HepG2 (cell line): Measurements from ENCODE around the gene NDRG3. TPM values are rescaled to one million over a fixed set of nuclear protein-coding genes. Genes with fewer than 3 reads are reported as not detected.

ENCODE experiments used
- CREB1 ChIP-seq, 2 experiments: fragments of 450-650 bp in 1 of 2; IDR thresholded peaks; 2 replicates each; pipeline ENCODE4 v1.6.1; 2016 to 2017; ENCODE audit warnings: control low read depth in 1 of 2, mild to moderate bottlenecking in 1 of 2, missing compliant biosample characterization in 1 of 2, missing genetic modification characterization in 1 of 2
- DPF2 ChIP-seq: sonication (generic); formaldehyde crosslinking; IDR thresholded peaks from 2 replicates; pipeline ENCODE4 v1.4.0; 2020; ENCODE audit warnings: mild to moderate bottlenecking, low read depth, missing genetic modification reagents, borderline replicate concordance
- FOSL1 ChIP-seq: sonication (generic); formaldehyde crosslinking; IDR thresholded peaks from 2 replicates; pipeline ENCODE4 v1.9.0; 2021; ENCODE audit warnings: missing genetic modification reagents, borderline replicate concordance
- FOXK2 ChIP-seq: fragments of 450-650 bp; IDR thresholded peaks from 2 replicates; pipeline ENCODE4 v1.6.1; 2016
- FOXO4 ChIP-seq: sonication (generic); formaldehyde crosslinking; conservative IDR thresholded peaks from 2 replicates; pipeline ENCODE4 v1.8.1; 2023; ENCODE audit warnings: missing genetic modification reagents
- KLF15 ChIP-seq: sonication (generic); formaldehyde crosslinking; IDR thresholded peaks from 2 replicates; pipeline ENCODE4 v1.8.1; 2023; ENCODE audit warnings: borderline replicate concordance, mild to moderate bottlenecking, inconsistent platforms, missing genetic modification reagents, mixed read lengths
- MAFK ChIP-seq, 2 experiments: IDR thresholded peaks in 1 of 2; conservative IDR thresholded peaks in 1 of 2; 2 replicates each; pipeline ENCODE4 v1.6.1; 2011; ENCODE audit warnings: improper control_type of control experiment in 2 of 2, low read length in 2 of 2
- MEIS1 ChIP-seq: sonication (generic); formaldehyde crosslinking; IDR thresholded peaks from 2 replicates; pipeline ENCODE4 v1.9.0; 2021; ENCODE audit warnings: mild to moderate bottlenecking, missing genetic modification reagents, moderate library complexity, borderline replicate concordance
- SIX4 ChIP-seq: sonication (generic); formaldehyde crosslinking; IDR thresholded peaks from 2 replicates; pipeline ENCODE4 v1.4.0; 2020; ENCODE audit warnings: missing genetic modification reagents
- SMAD1 ChIP-seq: sonication (generic); formaldehyde crosslinking; IDR thresholded peaks from 2 replicates; pipeline ENCODE4 v1.4.0; 2020; ENCODE audit warnings: missing genetic modification reagents, low read depth, mild to moderate bottlenecking, borderline replicate concordance
- ZNF205 ChIP-seq: IDR thresholded peaks from 2 replicates; pipeline ENCODE4 v1.6.1; 2018; ENCODE audit warnings: missing biosample characterization, missing genetic modification reagents
- ZNF256 ChIP-seq: sonication (generic); formaldehyde crosslinking; conservative IDR thresholded peaks from 2 replicates; pipeline ENCODE4 v1.4.0; 2020; ENCODE audit warnings: missing genetic modification reagents
- ZNF264 ChIP-seq: sonication (generic); formaldehyde crosslinking; IDR thresholded peaks from 2 replicates; pipeline ENCODE4 v1.4.0; 2020; ENCODE audit warnings: missing genetic modification reagents
- ZNF276 ChIP-seq: sonication (generic); formaldehyde crosslinking; IDR thresholded peaks from 2 replicates; pipeline ENCODE4 v1.4.0; 2020; ENCODE audit warnings: mild to moderate bottlenecking, low read depth, missing genetic modification reagents
- ZNF567 ChIP-seq: sonication (generic); formaldehyde crosslinking; IDR thresholded peaks from 2 replicates; pipeline ENCODE4 v1.8.1; 2023; ENCODE audit warnings: mild to moderate bottlenecking, missing genetic modification reagents, borderline replicate concordance
- ZNF576 ChIP-seq: sonication (generic); formaldehyde crosslinking; IDR thresholded peaks from 2 replicates; pipeline ENCODE4 v1.4.0; 2020; ENCODE audit warnings: mild to moderate bottlenecking, missing genetic modification reagents
- ZNF7 ChIP-seq: IDR thresholded peaks from 2 replicates; pipeline ENCODE4 v1.6.1; 2016; ENCODE audit warnings: missing biosample characterization, missing genetic modification reagents
- ZNF703 ChIP-seq: sonication (generic); formaldehyde crosslinking; IDR thresholded peaks from 2 replicates; pipeline ENCODE4 v1.5.1; 2020; ENCODE audit warnings: missing genetic modification reagents, mild to moderate bottlenecking, moderate library complexity, borderline replicate concordance
- ZSCAN20 ChIP-seq: sonication (generic); formaldehyde crosslinking; IDR thresholded peaks from 2 replicates; pipeline ENCODE4 v1.4.0; 2020; ENCODE audit warnings: missing genetic modification reagents, mild to moderate bottlenecking, borderline replicate concordance
- polyA plus RNA-seq, 8 experiments: library from polyadenylated mRNA; depleted of rRNA in 3 of 8; stranded (reverse) in 7 of 8; unstranded in 1 of 8; fragments of >200 nt; fragmentation: Illumina TruSeq in 4 of 8; extraction: Trizol in 4 of 8; gene quantifications; 2 replicates each; pipeline versions ENCODE4 v1.2.1 to v1.2.3, GENCODE V29; 2011 to 2016; ENCODE audit warnings: low read depth in 4 of 8, missing spikeins in 1 of 8, mixed read lengths in 1 of 8; ENCODE audit not compliant: insufficient read depth in 1 of 8
- total RNA-seq, 5 experiments: library from RNA; depleted of rRNA; stranded (reverse); fragments of >200 nt; fragmentation: Illumina TruSeq; extraction: Trizol; gene quantifications; 2 replicates each; pipeline ENCODE4 v1.2.3, GENCODE V29; 2016; ENCODE audit warnings: low read depth in 1 of 5
- TF ChIP-seq, protein P1 (sequence below): sonication (generic); IDR thresholded peaks from 2 replicates; pipeline ENCODE4 v1.6.1; 2016; ENCODE audit warnings: low read depth, borderline replicate concordance
- TF ChIP-seq, protein P2 (sequence below): sonication (generic); formaldehyde crosslinking; IDR thresholded peaks from 2 replicates; pipeline ENCODE4; 2020; ENCODE audit warnings: missing genetic modification reagents, mild to moderate bottlenecking, borderline replicate concordance

NDRG3 gene
- total and polyA plus RNA-seq, 2 of the 13 experiments (the other 11 are each of a cell fraction or from before 2014, with no cell fraction given): 36.0 to 40.5 TPM

- TF ChIP-seq ZNF576 (CRISPR knock-in tag): no peak
- no peak for TF ChIP-seq CREB1 (IDR thresholded peaks at IDR 0.05)
- TF ChIP-seq CREB1 (CRISPR knock-in tag; IDR thresholded peaks at IDR 0.05): no peak
- TF ChIP-seq ZNF205 (CRISPR knock-in tag): peak; percentile 68; the same call in 1 of the 2 replicates
- peak; percentile 75; the same call in 1 of the 2 replicates for TF ChIP-seq SIX4 (CRISPR knock-in tag)
- no peak for TF ChIP-seq MAFK (conservative IDR thresholded peaks at IDR 0.05 in 1 of 2, IDR thresholded peaks at IDR 0.05 in 1 of 2; ENCODE audit: low read length in 2 of 2)
- peak; percentile 37; the same call in 1 of the 2 replicates for TF ChIP-seq ZNF264 (CRISPR knock-in tag)
- TF ChIP-seq, protein P1, sequence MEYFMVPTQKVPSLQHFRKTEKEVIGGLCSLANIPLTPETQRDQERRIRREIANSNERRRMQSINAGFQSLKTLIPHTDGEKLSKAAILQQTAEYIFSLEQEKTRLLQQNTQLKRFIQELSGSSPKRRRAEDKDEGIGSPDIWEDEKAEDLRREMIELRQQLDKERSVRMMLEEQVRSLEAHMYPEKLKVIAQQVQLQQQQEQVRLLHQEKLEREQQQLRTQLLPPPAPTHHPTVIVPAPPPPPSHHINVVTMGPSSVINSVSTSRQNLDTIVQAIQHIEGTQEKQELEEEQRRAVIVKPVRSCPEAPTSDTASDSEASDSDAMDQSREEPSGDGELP: no peak
- no peak for TF ChIP-seq ZSCAN20 (CRISPR knock-in tag)
- no peak for TF ChIP-seq ZNF256 (CRISPR knock-in tag)
- no peak for TF ChIP-seq MEIS1 (CRISPR knock-in tag)
- TF ChIP-seq FOXK2: peak; percentile 54
- TF ChIP-seq FOSL1 (CRISPR knock-in tag): no peak
- no peak for TF ChIP-seq DPF2 (CRISPR knock-in tag)
- no peak for TF ChIP-seq KLF15 (CRISPR knock-in tag)
- TF ChIP-seq ZNF276: no peak
- TF ChIP-seq ZNF7: no peak
- TF ChIP-seq ZNF703 (CRISPR knock-in tag): no peak
- TF ChIP-seq ZNF567 (CRISPR knock-in tag): no peak
- TF ChIP-seq FOXO4 (CRISPR knock-in tag): 0 out of 2 replicates have a peak, but pooled peaks have one; percentile 67
- TF ChIP-seq, protein P2, sequence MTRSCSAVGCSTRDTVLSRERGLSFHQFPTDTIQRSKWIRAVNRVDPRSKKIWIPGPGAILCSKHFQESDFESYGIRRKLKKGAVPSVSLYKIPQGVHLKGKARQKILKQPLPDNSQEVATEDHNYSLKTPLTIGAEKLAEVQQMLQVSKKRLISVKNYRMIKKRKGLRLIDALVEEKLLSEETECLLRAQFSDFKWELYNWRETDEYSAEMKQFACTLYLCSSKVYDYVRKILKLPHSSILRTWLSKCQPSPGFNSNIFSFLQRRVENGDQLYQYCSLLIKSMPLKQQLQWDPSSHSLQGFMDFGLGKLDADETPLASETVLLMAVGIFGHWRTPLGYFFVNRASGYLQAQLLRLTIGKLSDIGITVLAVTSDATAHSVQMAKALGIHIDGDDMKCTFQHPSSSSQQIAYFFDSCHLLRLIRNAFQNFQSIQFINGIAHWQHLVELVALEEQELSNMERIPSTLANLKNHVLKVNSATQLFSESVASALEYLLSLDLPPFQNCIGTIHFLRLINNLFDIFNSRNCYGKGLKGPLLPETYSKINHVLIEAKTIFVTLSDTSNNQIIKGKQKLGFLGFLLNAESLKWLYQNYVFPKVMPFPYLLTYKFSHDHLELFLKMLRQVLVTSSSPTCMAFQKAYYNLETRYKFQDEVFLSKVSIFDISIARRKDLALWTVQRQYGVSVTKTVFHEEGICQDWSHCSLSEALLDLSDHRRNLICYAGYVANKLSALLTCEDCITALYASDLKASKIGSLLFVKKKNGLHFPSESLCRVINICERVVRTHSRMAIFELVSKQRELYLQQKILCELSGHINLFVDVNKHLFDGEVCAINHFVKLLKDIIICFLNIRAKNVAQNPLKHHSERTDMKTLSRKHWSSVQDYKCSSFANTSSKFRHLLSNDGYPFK (CRISPR knock-in tag): no peak; the same call in 1 of the 2 replicates
- TF ChIP-seq SMAD1 (CRISPR knock-in tag): no peak
Observed at GRCh38 chr20:36623444-36623843, 122.4 kb downstream of the NDRG3 start (continued).
